Central memory CD4-positive, alpha-beta T cell (primary cell): ENCODE results near the gene CYP4A11.
"Not testable (repeated sequence)": the region's sequence is repeated elsewhere in the genome, so short reads cannot be mapped to it uniquely, and the experiment has no call there.

Experiments used
- DNase-seq: peaks from one replicate; pipeline ENCODE4 v3.0.0; 2022

CYP4A11 gene

DNA sequence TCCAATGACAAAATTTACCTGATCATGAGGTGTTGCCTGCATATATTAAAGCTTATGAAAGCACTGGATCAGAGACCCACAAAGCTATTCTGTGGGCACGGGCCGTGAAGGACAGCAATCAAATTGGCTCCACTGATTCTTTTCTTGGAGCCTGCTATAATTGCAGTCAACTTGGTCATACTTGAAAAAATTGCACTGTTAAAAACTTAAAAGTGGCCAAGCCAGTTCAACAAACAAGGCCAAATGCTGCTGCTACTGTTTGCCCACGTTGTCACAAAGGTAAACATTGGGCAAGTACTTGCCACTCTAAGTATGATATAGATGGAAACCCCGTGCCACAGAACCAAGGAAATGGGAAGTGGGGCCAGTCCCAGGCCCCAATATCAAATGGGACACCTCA, 37.8 kb downstream of the CYP4A11 start:
- DNase-seq = no peak

DNA sequence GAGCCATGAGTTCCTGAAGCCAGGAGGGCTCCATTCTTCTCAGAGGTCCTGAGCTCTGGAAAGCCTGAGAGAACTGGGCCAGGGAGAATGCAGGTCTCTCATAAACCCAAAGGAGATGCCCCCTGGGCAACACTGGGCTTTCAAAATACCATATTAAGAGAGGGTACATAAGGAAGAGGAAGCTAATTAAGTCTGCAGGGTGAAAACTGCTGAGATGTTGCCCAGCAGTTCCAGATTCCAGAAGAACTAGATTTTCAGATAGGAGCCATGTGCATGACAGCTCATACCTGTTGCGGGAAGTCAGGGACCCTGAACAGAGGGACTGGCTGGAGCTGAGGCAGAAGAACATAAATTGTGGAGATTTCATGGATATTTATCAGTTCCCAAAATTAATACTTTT, 40.9 kb downstream of the CYP4A11 start:
- DNase-seq = no peak

DNA sequence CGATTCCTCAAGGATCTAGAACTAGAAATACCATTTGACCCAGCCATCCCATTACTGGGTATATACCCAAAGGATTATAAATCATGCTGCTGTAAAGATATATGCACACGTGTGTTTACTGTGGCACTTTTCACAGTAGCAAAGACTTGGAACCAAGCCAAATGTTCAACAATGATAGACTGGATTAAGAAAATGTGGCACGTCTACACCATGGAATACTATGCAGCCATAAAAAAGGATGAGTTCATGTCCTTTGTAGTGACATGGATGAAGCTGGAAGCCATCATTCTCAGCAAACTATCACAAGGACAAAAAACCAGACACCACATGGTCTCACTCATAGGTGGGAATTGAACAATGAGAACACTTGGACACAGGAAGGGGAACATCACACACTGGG, 59.6 kb downstream of the CYP4A11 start:
- DNase-seq = not testable (repeated sequence)
